Astrocyte (in vitro differentiated cells and primary cell): ENCODE measurements around the gene ADGRG4. TPM values are rescaled to one million over a fixed set of nuclear protein-coding genes. Genes with fewer than 3 reads are reported as not detected.

Experiments
- DNase-seq: peaks from one replicate; pipeline ENCODE4 v3.0.0-alpha.2; 2010; ENCODE audit warnings: low read depth
- FAIRE-seq: peaks from 2 replicates; lab custom pipeline; 2011; peaks lifted over from hg19 to GRCh38; lab: Jason Lieb, UNC
- H2AFZ ChIP-seq: 2 replicates; pipeline ENCODE4 v1.6.0; 2012; ENCODE audit warnings: low read depth, low read length, inconsistent platforms
- H3K27ac ChIP-seq: 2 replicates; pipeline ENCODE4 v1.5.1; 2011; ENCODE audit warnings: low read depth, low read length, inconsistent platforms
- H3K27me3 ChIP-seq: 2 replicates; pipeline ENCODE4 v1.6.0; 2011; ENCODE audit warnings: low read length, inconsistent platforms; ENCODE audit not compliant: insufficient read depth
- H3K36me3 ChIP-seq: 2 replicates; pipeline ENCODE4 v1.5.1; 2011; ENCODE audit warnings: low read length, inconsistent platforms; ENCODE audit not compliant: insufficient read depth
- H3K4me1 ChIP-seq: 2 replicates; pipeline ENCODE4 v1.5.1; 2011; ENCODE audit warnings: low read length, inconsistent platforms; ENCODE audit not compliant: insufficient read depth
- H3K4me2 ChIP-seq: 2 replicates; pipeline ENCODE4 v1.6.0; 2012; ENCODE audit warnings: low read length, inconsistent platforms
- H3K4me3 ChIP-seq: 2 replicates; pipeline ENCODE4 v1.5.1; 2011; ENCODE audit warnings: low read depth, mild to moderate bottlenecking, low read length, inconsistent platforms; ENCODE audit not compliant: insufficient read depth
- H3K79me2 ChIP-seq: 2 replicates; pipeline ENCODE4 v1.6.0; 2012; ENCODE audit warnings: mild to moderate bottlenecking, low read length, inconsistent platforms; ENCODE audit not compliant: insufficient read depth
- H3K9ac ChIP-seq: 2 replicates; pipeline ENCODE4 v1.6.0; 2012; ENCODE audit warnings: mild to moderate bottlenecking, low read length, inconsistent platforms
- H3K9me3 ChIP-seq: 2 replicates; pipeline ENCODE4 v1.5.1; 2012; ENCODE audit warnings: low read depth, mild to moderate bottlenecking, low read length, inconsistent platforms; ENCODE audit not compliant: insufficient read depth
- H4K20me1 ChIP-seq: 2 replicates; pipeline ENCODE4 v1.6.0; 2012; ENCODE audit warnings: low read length, inconsistent platforms; ENCODE audit not compliant: insufficient read depth
- H3K27ac Mint-ChIP-seq: one replicate; pipeline ENCODE4 v1.8.0; 2021; ENCODE audit warnings: mild to moderate bottlenecking, mixed read lengths; ENCODE audit not compliant: unreplicated experiment
- H3K27me3 Mint-ChIP-seq: one replicate; pipeline ENCODE4 v1.8.0; 2021; ENCODE audit warnings: low read depth, mixed read lengths; ENCODE audit not compliant: unreplicated experiment
- H3K36me3 Mint-ChIP-seq: one replicate; pipeline ENCODE4 v1.8.0; 2021; ENCODE audit warnings: low read depth, mixed read lengths; ENCODE audit not compliant: unreplicated experiment
- H3K4me1 Mint-ChIP-seq: one replicate; pipeline ENCODE4 v1.8.0; 2021; ENCODE audit warnings: low read depth, mixed read lengths; ENCODE audit not compliant: unreplicated experiment
- H3K4me3 Mint-ChIP-seq: one replicate; pipeline ENCODE4 v1.8.0; 2021; ENCODE audit warnings: mild to moderate bottlenecking, moderate library complexity, mixed read lengths; ENCODE audit not compliant: unreplicated experiment
- H3K9me3 Mint-ChIP-seq: one replicate; pipeline ENCODE4 v1.8.0; 2021; ENCODE audit warnings: mild to moderate bottlenecking, mixed read lengths; ENCODE audit not compliant: unreplicated experiment
- EZH2 ChIP-seq: IDR thresholded peaks from 2 replicates; pipeline ENCODE4 v1.6.1; 2012; ENCODE audit warnings: mild to moderate bottlenecking, low read length, inconsistent platforms; ENCODE audit not compliant: insufficient read depth
- total RNA-seq: library from RNA; stranded (reverse); gene quantifications from 2 replicates; pipeline ENCODE4 v1.2.1, GENCODE V29; 2021
- TF ChIP-seq, protein P1 (sequence below): IDR thresholded peaks from 2 replicates; pipeline ENCODE4 v1.5.1; 2011; ENCODE audit warnings: low read depth, mild to moderate bottlenecking, inconsistent platforms, low read length, moderate library complexity; ENCODE audit not compliant: insufficient read depth

ADGRG4 gene
- total RNA-seq, 1 donor from 2014 or later: 0.14 TPM

- no peak for TF ChIP-seq EZH2
- TF ChIP-seq, protein P1, sequence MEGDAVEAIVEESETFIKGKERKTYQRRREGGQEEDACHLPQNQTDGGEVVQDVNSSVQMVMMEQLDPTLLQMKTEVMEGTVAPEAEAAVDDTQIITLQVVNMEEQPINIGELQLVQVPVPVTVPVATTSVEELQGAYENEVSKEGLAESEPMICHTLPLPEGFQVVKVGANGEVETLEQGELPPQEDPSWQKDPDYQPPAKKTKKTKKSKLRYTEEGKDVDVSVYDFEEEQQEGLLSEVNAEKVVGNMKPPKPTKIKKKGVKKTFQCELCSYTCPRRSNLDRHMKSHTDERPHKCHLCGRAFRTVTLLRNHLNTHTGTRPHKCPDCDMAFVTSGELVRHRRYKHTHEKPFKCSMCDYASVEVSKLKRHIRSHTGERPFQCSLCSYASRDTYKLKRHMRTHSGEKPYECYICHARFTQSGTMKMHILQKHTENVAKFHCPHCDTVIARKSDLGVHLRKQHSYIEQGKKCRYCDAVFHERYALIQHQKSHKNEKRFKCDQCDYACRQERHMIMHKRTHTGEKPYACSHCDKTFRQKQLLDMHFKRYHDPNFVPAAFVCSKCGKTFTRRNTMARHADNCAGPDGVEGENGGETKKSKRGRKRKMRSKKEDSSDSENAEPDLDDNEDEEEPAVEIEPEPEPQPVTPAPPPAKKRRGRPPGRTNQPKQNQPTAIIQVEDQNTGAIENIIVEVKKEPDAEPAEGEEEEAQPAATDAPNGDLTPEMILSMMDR: peak; percentile 16
- H3K9me3 ChIP-seq: no peaks in the 10 kb centered on the region
- Mint-ChIP-seq H3K36me3 (no peaks in the 10 kb centered on the region), H3K27ac (no peak overlapping the region), H3K4me3 (no peak overlapping the region), H3K9me3 (no peaks in the 10 kb centered on the region), H3K27me3 (peaks cover 3% of the 10 kb centered on the region), H3K4me1 (no peaks in the 10 kb centered on the region)
- FAIRE-seq (peak; percentile 88), DNase-seq (no peak)
- no peak overlapping the region for H3K4me2 ChIP-seq
- H3K4me1 ChIP-seq: no peaks in the 10 kb centered on the region
- no peak overlapping the region for H3K9ac ChIP-seq
- H3K4me3 ChIP-seq: no peak overlapping the region
- no peaks in the 10 kb centered on the region for H3K36me3 ChIP-seq
- H3K27me3 ChIP-seq: no peaks in the 10 kb centered on the region
- no peak overlapping the region for H2AFZ ChIP-seq
- H3K79me2 ChIP-seq: no peaks in the 10 kb centered on the region
- H3K27ac ChIP-seq: no peak overlapping the region
- H4K20me1 ChIP-seq: no peaks in the 10 kb centered on the region
Measured at GRCh38 chrX:136336623-136337022, 35.9 kb downstream of the ADGRG4 start.

- no peak overlapping the region for H3K9ac ChIP-seq
- H3K4me3 Mint-ChIP-seq: no peak overlapping the region
- no peaks in the 10 kb centered on the region for H3K27me3 ChIP-seq
- peaks cover 3% of the 10 kb centered on the region for H3K27me3 Mint-ChIP-seq
- no peak overlapping the region for H3K27ac ChIP-seq
- TF ChIP-seq EZH2: no peak
- TF ChIP-seq, protein P1: no peak
- no peaks in the 10 kb centered on the region for H3K4me1 Mint-ChIP-seq
- H3K36me3 ChIP-seq: no peaks in the 10 kb centered on the region
- H4K20me1 ChIP-seq: no peaks in the 10 kb centered on the region
- no peaks in the 10 kb centered on the region for H3K36me3 Mint-ChIP-seq
- H3K4me1 ChIP-seq: no peaks in the 10 kb centered on the region
- no peaks in the 10 kb centered on the region for H3K9me3 Mint-ChIP-seq
- H2AFZ ChIP-seq: no peak overlapping the region
- H3K9me3 ChIP-seq: no peaks in the 10 kb centered on the region
- no peak overlapping the region for H3K4me2 ChIP-seq
- no peaks in the 10 kb centered on the region for H3K79me2 ChIP-seq
- DNase-seq (no peak), FAIRE-seq (no peak)
- no peak overlapping the region for H3K27ac Mint-ChIP-seq
- no peak overlapping the region for H3K4me3 ChIP-seq
Measured at GRCh38 chrX:136339702-136340101, 38.9 kb downstream of the ADGRG4 start.

- no peak overlapping the region for H2AFZ ChIP-seq
- Mint-ChIP-seq H3K4me1 (no peaks in the 10 kb centered on the region), H3K27ac (no peak overlapping the region), H3K4me3 (no peak overlapping the region), H3K9me3 (no peaks in the 10 kb centered on the region), H3K27me3 (peaks cover 8% of the 10 kb centered on the region), H3K36me3 (no peaks in the 10 kb centered on the region)
- DNase-seq (no peak), FAIRE-seq (peak; percentile 45)
- TF ChIP-seq EZH2: no peak
- TF ChIP-seq, protein P1: no peak
- H3K36me3 ChIP-seq: no peaks in the 10 kb centered on the region
- no peak overlapping the region for H3K4me3 ChIP-seq
- no peak overlapping the region for H3K4me2 ChIP-seq
- H3K27ac ChIP-seq: no peak overlapping the region
- H3K4me1 ChIP-seq: no peaks in the 10 kb centered on the region
- H3K27me3 ChIP-seq: no peaks in the 10 kb centered on the region
- H3K9ac ChIP-seq: no peak overlapping the region
- H3K9me3 ChIP-seq: no peaks in the 10 kb centered on the region
- H3K79me2 ChIP-seq: no peaks in the 10 kb centered on the region
- H4K20me1 ChIP-seq: no peaks in the 10 kb centered on the region
Measured at GRCh38 chrX:136344320-136344719, 43.6 kb downstream of the ADGRG4 start.
